Urothelium cell line (cell line): ENCODE results near the gene IVNS1ABP.
"Not testable (repeated sequence)": the region's sequence is repeated elsewhere in the genome, so short reads cannot be mapped to it uniquely, and the experiment has no call there.

Experiments
- DNase-seq: peaks from one replicate; pipeline ENCODE4 v3.0.0; 2011; ENCODE audit warnings: low spot score, mixed read lengths
- FAIRE-seq: peaks from 2 replicates; lab custom pipeline; 2011; peaks lifted over from hg19 to GRCh38; lab: Jason Lieb, UNC

The IVNS1ABP gene

DNA sequence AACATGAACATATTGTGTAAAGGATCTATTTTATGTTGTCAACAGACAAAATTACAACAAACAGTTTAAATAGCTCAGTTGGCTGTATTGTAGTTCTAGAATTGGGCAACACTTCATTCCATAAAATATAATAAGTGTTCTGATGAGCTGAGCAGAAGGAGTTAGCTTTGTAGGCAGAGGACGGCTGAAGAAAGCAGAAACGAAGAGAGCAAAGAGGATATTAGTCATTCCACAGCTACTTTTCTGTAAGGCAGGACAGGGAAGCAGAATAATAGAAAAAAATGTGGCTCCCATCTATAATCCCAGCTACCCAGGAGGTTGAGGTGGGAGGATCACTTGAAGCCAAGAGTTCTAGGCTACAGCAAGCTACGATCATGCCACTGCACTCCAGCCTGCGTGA is 20.2 kb upstream of the IVNS1ABP start:
- DNase-seq (no peak), FAIRE-seq (no peak)

DNA sequence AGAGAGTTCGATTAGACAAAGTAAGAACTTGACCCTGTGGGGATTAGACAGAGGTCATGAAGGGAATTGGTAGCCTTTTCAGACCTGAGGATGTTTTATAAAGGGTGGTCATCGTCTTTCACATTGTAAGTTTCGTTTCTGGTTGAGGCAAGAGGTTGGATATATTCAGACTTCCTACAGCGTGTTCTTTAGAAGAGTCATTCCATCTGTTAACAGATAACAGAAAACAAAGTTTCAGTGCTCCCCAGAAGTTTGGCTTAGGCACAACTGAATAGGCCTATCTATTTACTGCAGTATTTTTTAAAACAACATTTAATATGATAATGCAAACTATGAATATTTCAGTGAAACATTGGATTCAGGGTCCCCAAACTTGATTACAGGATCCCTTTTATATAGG is 17.1 kb upstream of the IVNS1ABP start:
- no peak for FAIRE-seq

DNA sequence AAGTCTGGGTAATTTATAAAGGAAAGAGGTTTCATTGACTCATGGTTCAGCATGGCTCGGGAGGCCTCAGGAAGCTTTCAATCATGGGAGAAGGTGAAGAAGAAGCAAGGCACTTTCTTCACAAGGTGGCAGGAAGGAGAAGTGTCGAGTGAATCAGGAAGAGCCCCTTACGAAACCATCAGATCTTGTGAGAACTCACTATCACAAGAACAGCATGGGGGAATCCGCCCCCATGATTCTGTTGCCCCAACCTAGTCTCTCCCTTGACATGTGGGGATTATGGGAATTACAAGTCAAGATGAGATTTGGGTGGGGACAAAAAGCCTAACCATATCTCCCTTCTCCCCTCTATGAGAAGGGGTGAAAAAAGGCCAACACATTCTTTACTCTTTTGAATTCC is 11.2 kb upstream of the IVNS1ABP start:
- FAIRE-seq, result no peak
- no peak for DNase-seq

More for the DNA sequence above, 17.1 kb upstream of the IVNS1ABP start:
- no peak for DNase-seq

DNA sequence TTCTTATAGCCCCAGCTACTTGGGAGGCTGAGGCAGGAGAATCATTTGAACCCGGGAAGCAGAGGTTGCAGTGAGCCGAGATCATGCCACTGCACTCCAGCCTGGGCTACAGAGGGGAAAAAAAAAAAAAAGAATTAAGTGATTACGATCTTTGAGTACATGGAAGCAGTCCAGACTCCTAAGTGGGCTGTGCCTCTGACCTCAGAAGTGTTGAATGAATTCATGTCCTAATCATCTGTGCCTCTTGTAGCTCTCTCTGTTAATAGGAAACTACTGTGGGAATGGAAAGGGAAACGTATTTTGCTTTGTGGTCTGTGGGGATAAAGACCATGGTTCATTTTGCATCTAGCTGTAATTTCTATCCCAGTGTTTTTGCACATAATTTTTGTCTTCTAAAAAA is 8.4 kb upstream of the IVNS1ABP start:
- FAIRE-seq (no peak), DNase-seq (no peak)

DNA sequence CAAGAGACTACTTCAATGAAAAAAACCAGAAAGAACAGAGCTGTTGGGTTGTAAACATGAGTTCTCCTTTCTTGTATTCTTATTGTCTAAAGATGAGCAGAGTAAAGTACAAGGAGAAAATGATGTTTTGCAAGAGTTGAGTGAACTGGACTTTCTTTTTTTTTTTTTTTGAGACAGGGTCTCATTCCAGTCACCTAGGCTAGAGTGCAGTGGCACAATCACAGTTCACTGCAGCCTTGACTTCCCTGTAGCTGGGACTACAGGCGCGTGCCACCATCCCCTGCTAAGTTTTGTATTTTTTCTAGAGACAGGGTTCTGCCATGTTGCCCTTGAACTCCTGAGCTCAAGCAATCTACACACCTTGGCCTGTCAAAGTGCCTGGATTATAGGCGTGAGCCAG is 7.1 kb upstream of the IVNS1ABP start:
- no peak for DNase-seq
- FAIRE-seq, result no peak

DNA sequence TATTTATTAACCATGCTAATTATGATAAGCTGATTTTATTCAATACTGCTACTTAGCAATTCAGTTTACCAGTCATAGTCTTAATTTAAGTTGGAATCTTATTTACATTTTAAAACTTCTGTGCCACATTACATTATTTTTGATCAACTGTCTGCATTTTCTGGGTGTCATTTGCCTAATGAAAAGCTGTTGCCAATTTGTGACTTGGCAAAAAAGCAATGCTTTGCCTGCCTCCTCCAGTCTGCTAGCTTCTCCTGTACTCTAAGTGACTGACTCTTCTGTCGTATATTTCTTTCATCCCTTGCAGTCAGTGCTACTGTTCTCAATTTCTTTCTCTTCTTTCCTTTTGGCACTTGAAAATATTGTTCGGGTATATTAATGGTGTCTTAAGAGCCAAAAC is 5.6 kb upstream of the IVNS1ABP start:
- DNase-seq, result no peak
- no peak for FAIRE-seq

DNA sequence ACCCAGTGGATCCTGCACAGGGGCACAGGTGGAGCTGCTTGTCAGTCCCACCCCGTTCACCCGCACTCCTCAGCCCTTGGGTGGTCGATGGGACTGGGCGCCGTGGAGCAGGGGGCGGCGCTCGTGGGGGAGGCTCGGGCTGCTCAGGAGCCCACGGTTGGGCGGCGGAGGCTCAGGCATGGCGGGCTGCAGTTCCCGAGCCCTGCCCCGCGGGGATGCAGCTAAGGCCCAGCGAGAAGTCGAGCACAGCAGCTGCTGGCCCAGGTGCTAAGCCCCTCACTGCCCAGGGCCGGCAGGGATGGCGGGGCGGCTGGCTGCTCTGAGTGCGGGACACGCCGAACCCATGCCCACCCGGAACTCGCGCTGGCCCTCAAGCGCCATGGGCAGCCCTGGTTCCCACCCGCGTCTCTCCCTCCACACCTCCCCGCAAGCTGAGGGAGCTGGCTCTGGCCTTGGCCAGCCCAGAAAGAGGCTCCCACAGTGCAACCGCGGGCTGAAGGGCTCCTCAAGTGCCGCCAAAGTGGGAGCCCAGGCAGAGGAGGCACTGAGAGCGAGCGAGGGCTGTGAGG is 4.7 kb upstream of the IVNS1ABP start:
- not testable (repeated sequence) for FAIRE-seq, DNase-seq

DNA sequence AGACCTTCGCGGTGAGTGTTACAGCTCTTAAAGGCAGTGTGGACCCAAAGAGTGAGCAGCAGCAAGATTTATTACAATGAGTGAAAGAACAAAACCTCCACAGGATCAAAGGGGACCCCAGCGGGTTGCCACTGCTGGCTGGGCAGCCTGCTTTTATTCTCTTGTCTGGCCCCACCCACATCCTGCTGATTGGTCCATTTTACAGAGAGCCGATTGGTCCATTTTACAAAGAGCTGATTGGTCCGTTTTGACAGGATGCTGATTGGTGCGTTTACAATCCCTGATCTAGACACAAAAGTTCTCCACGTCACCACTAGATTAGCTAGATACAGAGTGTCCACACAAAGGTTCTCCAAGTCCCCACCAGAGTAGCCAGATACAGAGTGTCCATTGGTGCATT is 4.1 kb upstream of the IVNS1ABP start:
- not testable (repeated sequence) for FAIRE-seq

DNA sequence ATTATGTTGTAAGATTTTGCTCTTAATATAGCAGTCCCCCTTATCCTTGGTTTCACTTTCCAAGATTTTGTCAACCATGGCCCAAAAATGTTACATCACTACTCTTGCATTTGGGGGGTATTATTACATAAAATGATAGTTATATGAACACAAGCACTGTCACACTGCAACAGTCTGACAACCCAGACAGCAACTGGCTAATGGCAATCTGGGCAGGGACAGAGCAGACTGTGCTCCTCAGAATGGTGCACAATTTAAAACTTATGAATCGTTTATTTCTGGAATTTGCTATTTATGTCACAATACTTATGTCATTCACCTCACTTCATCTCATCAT is 2.1 kb upstream of the IVNS1ABP start:
- FAIRE-seq (no peak), DNase-seq (no peak)

More for the DNA sequence above, 4.1 kb upstream of the IVNS1ABP start:
- not testable (repeated sequence) for DNase-seq

DNA sequence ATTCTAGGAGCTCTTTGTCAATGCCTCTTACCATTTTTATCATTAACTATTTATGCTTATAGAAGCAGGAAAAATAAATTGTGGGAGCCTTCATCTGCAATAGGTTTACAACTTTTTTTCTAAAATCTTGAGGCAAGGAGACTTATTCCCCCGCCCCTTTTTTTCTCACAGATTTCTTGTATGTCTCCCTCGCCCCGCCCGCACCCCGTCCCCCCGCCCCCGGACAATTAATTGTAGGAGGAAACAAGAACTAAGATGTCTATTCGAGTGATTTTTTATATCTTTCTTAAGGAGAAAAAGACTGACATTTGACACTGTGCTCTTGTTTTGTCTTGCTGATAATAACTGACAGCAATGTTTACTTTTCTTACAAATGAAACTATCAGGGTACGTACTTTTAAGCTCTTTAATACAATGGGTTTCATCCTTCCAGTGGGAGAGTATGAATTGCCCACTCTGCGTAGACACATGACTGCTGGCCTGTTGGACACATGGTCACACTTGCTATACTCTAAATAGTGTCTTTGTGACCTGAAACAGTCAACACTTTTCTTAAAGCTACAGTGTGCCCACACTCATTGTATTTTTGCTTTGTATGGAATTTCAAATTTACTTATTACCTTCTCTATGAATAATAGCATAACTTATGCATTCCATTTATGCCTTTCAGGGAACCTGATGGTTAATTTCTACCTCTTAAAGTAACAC is 1.5 kb upstream of the IVNS1ABP start:
- FAIRE-seq (no peak), DNase-seq (no peak)

DNA sequence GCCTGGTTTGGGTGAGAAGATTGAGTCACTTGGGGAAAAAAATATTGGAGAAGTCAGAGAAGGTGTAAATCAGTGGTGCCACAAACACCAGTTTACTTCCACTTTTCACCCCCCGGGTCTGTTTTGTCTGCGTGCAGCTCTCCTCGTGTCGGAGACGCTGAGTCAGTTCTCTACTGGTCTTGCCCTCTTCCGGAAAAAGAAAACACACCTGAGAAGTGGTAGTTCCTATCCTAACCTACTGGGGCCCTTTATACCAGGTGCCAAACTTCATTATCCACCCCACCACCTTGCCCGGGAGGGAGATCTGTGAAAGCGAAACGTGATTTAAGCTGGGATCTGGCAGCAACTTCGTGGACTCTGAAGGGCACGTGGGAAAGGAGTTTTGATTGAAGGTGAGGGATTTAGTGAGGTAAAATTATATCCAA is 855 bp upstream of the IVNS1ABP start:
- FAIRE-seq, result no peak
- DNase-seq, result peak; percentile 37

DNA sequence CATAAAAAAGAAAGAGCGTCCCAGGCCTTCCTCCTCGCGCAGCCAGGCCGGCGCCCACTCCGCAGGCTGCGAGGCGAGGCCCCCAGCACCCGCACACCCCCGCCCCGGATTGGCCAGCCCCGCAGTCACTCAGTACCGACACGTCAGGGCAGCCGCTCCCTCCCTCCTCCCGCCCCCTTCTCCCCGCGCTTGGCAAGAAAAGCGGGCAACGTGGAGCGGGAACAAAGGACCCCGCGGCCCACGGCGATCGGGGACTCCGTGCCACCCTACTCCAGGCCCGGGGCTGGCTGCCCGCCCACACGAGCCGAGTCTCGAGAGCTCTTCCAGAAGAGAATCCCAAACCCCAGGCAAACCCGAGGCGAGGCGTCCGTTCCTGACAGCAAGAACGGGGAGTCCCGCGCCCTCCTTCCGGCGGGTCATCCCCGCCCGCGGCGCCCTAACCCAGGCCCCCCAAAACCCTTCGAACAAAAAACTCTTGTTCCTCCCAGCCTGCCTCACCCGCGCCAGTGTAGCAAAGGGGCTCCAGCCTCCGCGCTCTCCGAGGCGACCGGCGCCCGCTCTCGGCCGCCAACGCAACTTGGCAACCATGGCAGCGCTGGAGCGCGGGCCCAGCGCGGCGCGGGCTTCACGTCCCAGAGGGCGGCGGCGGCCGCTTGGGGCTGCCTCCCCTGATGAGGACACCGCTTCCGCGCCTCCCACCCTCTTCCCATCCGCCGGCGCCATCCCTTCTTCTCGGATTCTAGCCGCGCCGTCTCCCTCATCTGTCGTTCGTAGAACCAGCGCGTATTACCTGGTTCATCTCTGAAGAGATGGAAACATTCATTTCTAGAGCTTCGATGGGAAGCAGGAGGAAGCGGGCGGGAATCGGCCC is 645 bp downstream of the IVNS1ABP start:
- DNase-seq (peak; percentile 90), FAIRE-seq (no peak)

DNA sequence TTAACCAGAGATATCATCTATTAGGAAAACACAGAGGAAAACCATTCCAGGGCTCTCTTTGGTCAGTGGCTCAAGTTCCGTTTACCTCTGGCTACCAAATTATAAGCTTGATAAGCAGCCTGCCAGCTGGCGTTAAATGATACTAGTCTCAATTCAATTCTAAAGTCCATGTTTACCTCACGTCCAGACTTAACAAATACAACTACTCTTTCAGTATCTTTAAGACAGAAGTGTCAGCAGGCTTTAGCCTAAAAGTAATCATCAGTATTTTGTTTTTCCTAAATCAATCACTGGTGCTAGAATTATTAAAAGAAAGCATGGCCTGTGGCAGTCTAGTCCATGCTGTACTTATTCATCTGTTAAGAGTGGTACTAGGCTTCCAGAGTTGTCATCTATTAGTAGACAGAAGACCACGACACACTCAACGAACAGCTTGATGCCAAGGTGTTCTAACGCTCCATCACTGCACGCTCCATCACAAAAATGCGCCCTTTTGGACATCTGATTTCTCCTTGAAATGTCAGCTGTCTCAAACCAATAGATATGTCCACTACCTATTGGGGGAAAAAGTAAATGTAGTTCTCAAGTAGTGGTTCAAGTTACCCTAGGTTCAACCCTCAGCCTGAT is 1.5 kb downstream of the IVNS1ABP start:
- DNase-seq, result no peak

DNA sequence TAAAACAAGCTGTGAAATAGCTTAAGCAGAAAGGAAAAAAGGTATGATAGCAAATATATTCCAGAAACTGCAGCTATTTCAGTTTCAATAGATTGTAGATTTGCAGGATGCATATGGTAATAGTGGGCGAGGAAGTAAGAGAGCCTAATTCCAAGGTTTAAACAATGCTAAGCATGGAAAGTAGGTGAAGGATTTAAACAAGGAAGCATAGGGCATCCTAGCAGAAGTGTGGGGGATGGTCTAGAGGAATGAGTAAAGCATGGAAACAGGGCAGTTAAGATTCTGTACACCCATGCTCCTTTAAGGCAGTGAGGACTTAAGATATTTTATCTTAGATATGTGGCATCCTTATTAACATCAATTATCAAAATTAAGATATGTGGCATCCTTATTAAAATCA is 2.6 kb downstream of the IVNS1ABP start:
- FAIRE-seq (no peak), DNase-seq (no peak)

More for the DNA sequence above, 1.5 kb downstream of the IVNS1ABP start:
- FAIRE-seq, result no peak

DNA sequence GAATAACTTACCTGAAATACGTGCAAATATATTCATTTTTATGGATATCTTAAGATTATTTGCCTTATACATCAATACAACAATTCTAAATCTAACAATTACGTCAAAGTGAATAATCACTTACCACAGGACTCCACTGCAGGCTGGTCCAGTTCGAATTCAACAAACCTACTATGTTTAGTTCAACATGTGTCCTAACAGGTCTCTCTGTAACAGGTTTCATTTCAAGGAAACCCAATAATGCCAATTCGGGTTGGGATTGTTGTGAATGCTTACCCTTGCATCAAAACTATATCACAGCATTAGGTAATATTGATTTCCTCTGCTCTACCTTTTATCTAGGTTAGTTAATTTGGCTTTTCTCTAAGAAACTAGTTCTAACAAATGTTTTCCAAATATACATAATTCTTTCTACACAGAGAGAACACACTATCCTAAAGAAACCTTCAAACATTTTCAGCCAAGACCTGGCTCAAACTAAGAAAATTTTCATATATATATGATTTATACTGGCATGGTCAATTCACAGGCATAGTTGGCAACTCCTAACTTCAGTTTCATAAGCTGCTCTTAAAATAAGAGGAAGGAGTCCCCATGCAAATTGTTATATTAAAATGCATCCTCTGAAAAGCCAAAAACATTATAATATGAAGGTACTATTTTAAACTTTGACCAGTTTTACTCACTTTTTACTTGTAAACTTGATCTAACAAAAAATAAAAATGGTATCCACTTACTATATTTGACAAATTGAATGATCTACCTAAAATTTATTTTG is 4.5 kb downstream of the IVNS1ABP start:
- DNase-seq (no peak), FAIRE-seq (no peak)

DNA sequence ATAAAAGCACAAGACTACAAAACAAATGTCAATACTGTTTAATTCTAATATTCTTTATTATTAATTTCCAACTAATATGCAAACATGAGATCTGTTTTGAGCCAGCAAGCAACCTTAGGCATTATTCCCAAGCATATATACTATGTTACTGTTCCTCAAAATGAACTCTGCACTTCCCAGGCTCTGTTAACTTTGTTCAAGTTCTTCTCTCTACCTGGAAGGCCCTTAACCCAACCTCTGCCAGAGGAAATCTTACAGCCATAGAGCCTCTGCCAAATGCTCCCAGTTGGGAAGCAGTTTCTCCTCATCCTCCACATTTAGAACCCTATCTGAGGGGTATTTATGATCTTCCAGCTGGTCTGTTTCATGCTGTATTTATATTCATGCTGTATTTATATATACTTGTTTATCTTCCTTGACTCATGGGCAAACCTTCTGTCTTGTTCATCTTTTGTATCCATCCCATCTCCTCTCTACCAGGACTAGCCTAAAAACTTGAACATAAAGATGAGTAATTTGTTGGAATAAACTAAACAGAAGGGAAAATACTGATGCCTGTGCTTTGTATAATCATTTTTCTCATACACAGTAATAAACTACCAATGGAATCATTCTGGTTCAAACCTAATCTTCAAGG is 5.3 kb downstream of the IVNS1ABP start:
- DNase-seq (no peak), FAIRE-seq (no peak)

DNA sequence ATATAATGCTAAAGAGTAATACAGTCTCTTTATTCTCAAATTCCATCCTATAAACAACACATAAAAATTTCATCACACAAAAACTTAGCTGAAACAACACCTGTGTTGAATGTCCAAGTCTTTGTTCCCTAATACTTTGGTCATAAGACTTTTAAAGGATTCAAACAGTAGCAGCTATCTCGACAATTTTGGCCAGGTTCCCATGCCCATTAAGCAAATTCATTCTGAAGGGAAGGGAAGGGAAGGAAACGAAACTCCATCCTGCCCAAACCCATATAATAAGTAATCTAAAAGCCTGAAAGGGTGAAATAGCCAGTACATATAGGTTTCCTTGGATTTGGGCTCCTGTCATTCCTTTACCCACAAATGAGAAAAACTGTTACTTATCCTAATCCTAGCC is 7.5 kb downstream of the IVNS1ABP start:
- DNase-seq (no peak), FAIRE-seq (no peak)

DNA sequence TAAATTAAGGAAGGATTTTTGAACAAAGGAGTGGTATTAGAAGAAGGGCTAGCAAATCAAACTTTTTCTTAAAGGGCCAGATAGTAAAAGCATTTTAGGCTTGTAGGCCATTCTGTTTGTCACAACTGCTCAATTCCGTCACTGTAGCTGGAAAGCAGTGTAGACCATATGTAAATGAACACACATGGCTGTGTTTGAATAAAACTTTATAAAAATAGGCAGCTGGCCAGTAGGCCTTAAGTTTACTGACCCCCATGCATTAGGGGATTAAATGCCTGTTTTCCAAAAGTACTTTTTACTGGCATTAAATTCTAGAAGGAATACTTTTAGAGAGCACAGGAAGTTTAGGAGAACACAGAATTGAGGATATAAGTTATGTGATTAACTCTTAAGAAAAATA is 8.9 kb downstream of the IVNS1ABP start:
- DNase-seq, result no peak
- FAIRE-seq, result no peak

DNA sequence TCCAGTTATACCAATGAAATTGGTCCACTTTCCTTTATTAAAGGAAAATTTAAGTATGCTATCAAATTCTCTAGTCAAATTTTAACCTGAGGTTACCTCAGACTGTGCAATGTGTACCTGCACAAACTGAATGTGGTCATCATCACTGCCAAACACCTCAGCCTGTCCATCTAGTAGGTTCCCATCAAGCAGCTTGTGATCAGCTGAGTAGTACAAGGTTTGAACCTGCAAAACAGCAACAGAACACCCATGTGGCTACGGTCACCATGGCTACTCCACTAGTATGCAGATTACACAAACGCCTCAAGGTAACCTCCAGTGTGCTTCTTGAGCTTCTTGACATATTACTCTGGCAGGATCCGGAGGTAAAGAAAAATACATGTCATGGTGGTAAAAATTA is 11.6 kb downstream of the IVNS1ABP start:
- no peak for FAIRE-seq

DNA sequence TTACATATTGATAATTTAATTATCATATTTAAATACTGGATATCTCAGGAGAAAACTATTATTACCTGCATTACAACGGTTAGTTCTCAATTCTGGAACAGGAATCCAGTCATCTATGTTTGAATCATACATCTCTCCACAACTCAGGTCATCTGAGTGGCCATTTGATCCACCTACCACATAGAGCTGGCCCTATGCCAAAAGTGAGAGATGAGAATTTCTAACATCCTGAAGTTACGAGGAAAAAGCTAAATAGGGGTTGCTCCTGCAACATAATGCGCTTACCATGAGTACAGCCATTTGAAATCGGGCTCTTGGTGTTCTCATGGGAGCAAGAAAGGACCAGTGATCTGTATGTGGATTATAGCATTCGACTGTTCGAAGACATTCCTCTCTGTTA is 16.9 kb downstream of the IVNS1ABP start:
- DNase-seq, result no peak
- FAIRE-seq, result no peak

More for the DNA sequence above, 11.6 kb downstream of the IVNS1ABP start:
- no peak for DNase-seq
